Omental fat pad (tissue), 4 donors: Measurements from ENCODE around the gene SYTL3. TPM values are rescaled to one million over a fixed set of nuclear protein-coding genes. Genes with fewer than 3 reads are reported as not detected.
"Not testable (repeated sequence)": the region's sequence is repeated elsewhere in the genome, so short reads cannot be mapped to it uniquely, and the experiment has no call there.

Experiments
- ATAC-seq: fragments of 150-250 bp; one replicate; pipeline ENCODE4 v1.9.1; 2016; ENCODE audit warnings: mild to moderate bottlenecking, moderate library complexity; ENCODE audit not compliant: low FRiP score
- DNase-seq: peaks from one replicate; pipeline ENCODE4 v3.0.0-alpha.2; 2019; ENCODE audit warnings: low spot score
- CTCF ChIP-seq, 3 donors: fragments of 450-650 bp; IDR thresholded peaks; one replicate each; pipeline ENCODE4 v1.5.1; 2016 to 2017; ENCODE audit warnings: antibody characterized with exemption in 3 of 3, mild to moderate bottlenecking in 3 of 3, moderate library complexity in 2 of 3
- total RNA-seq, 4 donors: library from RNA; depleted of rRNA; stranded (reverse); fragments of >200 nt; gene quantifications; one replicate each; pipeline ENCODE4 v1.1.0, GENCODE V29; 2016

Gene SYTL3
- total RNA-seq, 4 donors from 2014 or later: 5.3 to 16.3 (median 6.8) TPM

- TF ChIP-seq CTCF (IDR thresholded peaks at IDR 0.05): no peak
Observed at GRCh38 chr6:158644231-158645063, 5.4 kb upstream of the SYTL3 start, which contains the start of gene DYNLT1. Gene DYNLT1 (minus strand): TSS chr6:158644743. CDS start chr6:158644708, 35 bp downstream.

GRCh38 chr6:158645064-158646022 lies 4.5 kb upstream of the SYTL3 start:
- DNase-seq: peak; percentile 22
- TF ChIP-seq CTCF (IDR thresholded peaks at IDR 0.05): no peak
- ATAC-seq: no peak

More at GRCh38 chr6:158644231-158645063, 5.4 kb upstream of the SYTL3 start, which contains the start of gene DYNLT1:
- DNase-seq (peak; percentile 88), ATAC-seq (peak; percentile 90)

GRCh38 chr6:158646023-158646910 lies 3.6 kb upstream of the SYTL3 start:
- DNase-seq (no peak), ATAC-seq (no peak)
- TF ChIP-seq CTCF (IDR thresholded peaks at IDR 0.05): no peak

- no peak for TF ChIP-seq CTCF (IDR thresholded peaks at IDR 0.05)
- DNase-seq: no peak
- ATAC-seq: no peak
Observed at GRCh38 chr6:158647501-158647900, 2.4 kb upstream of the SYTL3 start.

GRCh38 chr6:158648682-158649131 lies 1.1 kb upstream of the SYTL3 start:
- ATAC-seq: no peak
- no peak for TF ChIP-seq CTCF (IDR thresholded peaks at IDR 0.05)
- no peak for DNase-seq

- ATAC-seq, DNase-seq: not testable (repeated sequence)
Observed at GRCh38 chr6:158651981-158652737, 2.3 kb downstream of the SYTL3 start.
